ENCODE data around the gene SDK2. TPM values are rescaled to one million over a fixed set of nuclear protein-coding genes. Genes with fewer than 3 reads are reported as not detected.

The SDK2 gene
- polyA plus RNA-seq, 3 donors = 0.01 TPM; not detected in 2

DNA sequence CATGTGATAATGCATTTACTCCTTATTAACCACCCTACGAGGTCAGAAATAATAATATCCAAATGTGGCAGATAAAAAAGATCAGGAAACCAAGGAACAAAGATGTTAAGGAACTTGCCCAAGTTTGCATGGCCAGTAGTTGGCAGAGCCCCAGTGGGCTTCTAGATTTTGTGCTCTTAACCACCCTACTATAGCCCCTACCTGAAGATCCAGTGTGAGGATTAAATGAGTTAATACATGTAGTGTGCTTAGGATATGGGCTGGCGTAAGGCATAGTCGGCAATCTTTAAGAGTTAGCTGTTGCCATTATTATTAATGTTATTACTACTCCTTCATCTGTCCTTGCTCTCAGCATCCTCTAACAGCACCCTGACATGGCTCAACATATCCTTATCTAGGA, 153.4 kb downstream of the SDK2 start:
- Histone ChIP-seq H3K9me3 (replicated peaks in 1 of 2; ENCODE audit: control insufficient read depth in 1 of 2, insufficient read depth in 1 of 2, low read length in 2 of 2) (peaks cover under 1 to 1% of the 10 kb centered on the region in 2 donors), H2AFZ (ENCODE audit: insufficient read depth, low read depth, low read length, poor library complexity, severe bottlenecking) (no peak overlapping the region), H3K27ac (ENCODE audit: low read depth in 1 of 2, low read length in 2 of 2) (no peak overlapping the region), H3K4me3 (replicated peaks in 1 of 3; ENCODE audit: low read depth in 2 of 3, low read length in 3 of 3) (no peak overlapping the region), H3K4me2 (replicated peaks; ENCODE audit: extremely low read depth, low read length, poor library complexity, severe bottlenecking) (no peak overlapping the region), H3K79me2 (ENCODE audit: insufficient read depth, low read length) (no peaks in the 10 kb centered on the region), H3K4me1 (ENCODE audit: control insufficient read depth in 1 of 2, insufficient read depth in 2 of 2, low read length in 2 of 2) (no peaks in the 10 kb centered on the region), H3K27me3 (ENCODE audit: control insufficient read depth in 2 of 2, insufficient read depth in 2 of 2, low read length in 2 of 2) (no peaks in the 10 kb centered on the region), H3K36me3 (replicated peaks in 1 of 2; ENCODE audit: control insufficient read depth in 1 of 2, insufficient read depth in 2 of 2, low read length in 2 of 2) (no peaks in the 10 kb centered on the region), H4K20me1 (ENCODE audit: insufficient read depth, low read length) (no peaks in the 10 kb centered on the region), H3K9ac (ENCODE audit: insufficient read depth, low read length, poor library complexity, severe bottlenecking) (no peak overlapping the region)
- H3K36me3 Mint-ChIP-seq = no peaks in the 10 kb centered on the region
- WGBS (ENCODE audit: insufficient coverage) = no CpG with 5 or more reads among the region's 3 CpGs
- no peak for DNase-seq
- TF ChIP-seq, protein P1, sequence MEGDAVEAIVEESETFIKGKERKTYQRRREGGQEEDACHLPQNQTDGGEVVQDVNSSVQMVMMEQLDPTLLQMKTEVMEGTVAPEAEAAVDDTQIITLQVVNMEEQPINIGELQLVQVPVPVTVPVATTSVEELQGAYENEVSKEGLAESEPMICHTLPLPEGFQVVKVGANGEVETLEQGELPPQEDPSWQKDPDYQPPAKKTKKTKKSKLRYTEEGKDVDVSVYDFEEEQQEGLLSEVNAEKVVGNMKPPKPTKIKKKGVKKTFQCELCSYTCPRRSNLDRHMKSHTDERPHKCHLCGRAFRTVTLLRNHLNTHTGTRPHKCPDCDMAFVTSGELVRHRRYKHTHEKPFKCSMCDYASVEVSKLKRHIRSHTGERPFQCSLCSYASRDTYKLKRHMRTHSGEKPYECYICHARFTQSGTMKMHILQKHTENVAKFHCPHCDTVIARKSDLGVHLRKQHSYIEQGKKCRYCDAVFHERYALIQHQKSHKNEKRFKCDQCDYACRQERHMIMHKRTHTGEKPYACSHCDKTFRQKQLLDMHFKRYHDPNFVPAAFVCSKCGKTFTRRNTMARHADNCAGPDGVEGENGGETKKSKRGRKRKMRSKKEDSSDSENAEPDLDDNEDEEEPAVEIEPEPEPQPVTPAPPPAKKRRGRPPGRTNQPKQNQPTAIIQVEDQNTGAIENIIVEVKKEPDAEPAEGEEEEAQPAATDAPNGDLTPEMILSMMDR (IDR thresholded peaks at IDR 0.05) = no peak
- H3K4me1 Mint-ChIP-seq = no peaks in the 10 kb centered on the region
- H3K27me3 Mint-ChIP-seq (ENCODE audit: low read depth in 3 of 3) = peaks cover 0 to 7% (median 2%) of the 10 kb centered on the region in 3 donors
- no peak overlapping the region for H3K4me3 Mint-ChIP-seq
- H3K9me3 Mint-ChIP-seq = peaks cover 0 to 7% (median 0%) of the 10 kb centered on the region in 7 donors
- no peak overlapping the region for H3K27ac Mint-ChIP-seq
- intact Hi-C loops (cut with micrococcal nuclease) = no loop called here

DNA sequence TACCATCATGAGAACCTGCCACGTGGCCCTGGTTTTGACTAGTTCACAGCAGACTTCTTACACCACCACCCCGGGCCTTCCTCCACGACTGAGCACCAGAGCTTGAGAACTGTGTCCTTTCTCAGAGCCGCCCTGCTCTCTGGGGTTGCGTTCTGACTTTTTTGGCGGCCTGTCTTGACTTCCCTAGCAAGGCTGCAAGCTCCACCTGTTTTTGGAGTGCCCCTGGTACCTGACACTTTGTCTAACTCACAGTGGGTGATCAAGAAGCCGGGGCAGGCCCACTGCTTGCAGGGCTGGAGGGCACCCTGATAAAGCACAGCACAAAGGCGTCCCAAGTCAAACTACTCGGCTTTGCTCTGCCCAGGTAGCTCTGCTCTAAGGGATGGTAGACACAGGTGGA, 154.3 kb downstream of the SDK2 start:
- Histone ChIP-seq H4K20me1 (ENCODE audit: insufficient read depth, low read length) (no peaks in the 10 kb centered on the region), H2AFZ (ENCODE audit: insufficient read depth, low read depth, low read length, poor library complexity, severe bottlenecking) (no peak overlapping the region), H3K4me1 (ENCODE audit: control insufficient read depth in 1 of 2, insufficient read depth in 2 of 2, low read length in 2 of 2) (no peaks in the 10 kb centered on the region), H3K4me3 (replicated peaks in 1 of 3; ENCODE audit: low read depth in 2 of 3, low read length in 3 of 3) (no peak overlapping the region), H3K4me2 (replicated peaks; ENCODE audit: extremely low read depth, low read length, poor library complexity, severe bottlenecking) (no peak overlapping the region), H3K27me3 (ENCODE audit: control insufficient read depth in 2 of 2, insufficient read depth in 2 of 2, low read length in 2 of 2) (no peaks in the 10 kb centered on the region), H3K9me3 (replicated peaks in 1 of 2; ENCODE audit: control insufficient read depth in 1 of 2, insufficient read depth in 1 of 2, low read length in 2 of 2) (peaks cover 9 to 10% of the 10 kb centered on the region in 2 donors), H3K79me2 (ENCODE audit: insufficient read depth, low read length) (no peaks in the 10 kb centered on the region), H3K36me3 (replicated peaks in 1 of 2; ENCODE audit: control insufficient read depth in 1 of 2, insufficient read depth in 2 of 2, low read length in 2 of 2) (no peaks in the 10 kb centered on the region), H3K9ac (ENCODE audit: insufficient read depth, low read length, poor library complexity, severe bottlenecking) (no peak overlapping the region), H3K27ac (ENCODE audit: low read depth in 1 of 2, low read length in 2 of 2) (no peak overlapping the region)
- peaks cover 3 to 14% (median 6%) of the 10 kb centered on the region in 7 donors for H3K9me3 Mint-ChIP-seq
- TF ChIP-seq, protein P1 (IDR thresholded peaks at IDR 0.05) = no peak
- peak overlapping the region in 1 of 2 donors; percentile 24 for H3K4me3 Mint-ChIP-seq
- no peaks in the 10 kb centered on the region for H3K4me1 Mint-ChIP-seq
- no peak for DNase-seq
- intact Hi-C loops (cut with micrococcal nuclease) = no loop called here
- H3K27ac Mint-ChIP-seq = no peak overlapping the region
- no peaks in the 10 kb centered on the region for H3K36me3 Mint-ChIP-seq
- WGBS (ENCODE audit: insufficient coverage) = 94% methylated on average over 8 of the region's 9 CpGs
- peaks cover 0 to 5% (median 5%) of the 10 kb centered on the region in 3 donors for H3K27me3 Mint-ChIP-seq (ENCODE audit: low read depth in 3 of 3)
